SK-N-SH (cell line): Measurements from ENCODE around the gene WASF3. TPM values are rescaled to one million over a fixed set of nuclear protein-coding genes. Genes with fewer than 3 reads are reported as not detected.

Source experiments
- CTCF ChIA-PET: fragments of 300-600, 350-600 bp; formaldehyde crosslinking; extraction: SDS; loops from one replicate; lab custom pipeline; 2021; lab: Yijun Ruan, JAX
- POLR2A ChIA-PET: fragments of 350-600 bp; sonication (Branson Sonifier 250); formaldehyde crosslinking; extraction: SDS; loops from one replicate; lab custom pipeline; 2020; ENCODE audit warnings: antibody characterized with exemption, inconsistent platforms; lab: Yijun Ruan, JAX
- DNase-seq: peaks from one replicate; pipeline ENCODE4 v3.0.0; 2012
- H2AFZ ChIP-seq: fragments of 200-600 bp; sonication (generic); 2 replicates; pipeline ENCODE4 v1.8.1; 2016; ENCODE audit warnings: antibody characterized with exemption, mild to moderate bottlenecking, low read depth
- H3F3A ChIP-seq: fragments of 200-600 bp; sonication (generic); replicated peaks from 2 replicates; pipeline ENCODE3; 2016; ENCODE audit warnings: antibody characterized with exemption, mild to moderate bottlenecking; ENCODE audit not compliant: insufficient read depth
- H3K27ac ChIP-seq, 2 experiments: fragments of 200-500 bp in 1 of 2; fragments of 200-600 bp in 1 of 2; sonication (Bioruptor generic) in 1 of 2; sonication (generic), shearing (Covaris generic) in 1 of 2; 2 replicates each; pipeline versions ENCODE4 v1.5.1 to v1.6.1; 2014 to 2016; ENCODE audit warnings: low read depth in 2 of 2, inconsistent platforms in 1 of 2, low read length in 1 of 2, mild to moderate bottlenecking in 1 of 2, mixed read lengths in 1 of 2
- H3K27me3 ChIP-seq: fragments of 200-600 bp; sonication (generic), shearing (Covaris generic); 2 replicates; pipeline ENCODE4 v1.6.1; 2016; ENCODE audit warnings: mixed run types; ENCODE audit not compliant: insufficient read depth
- H3K36me3 ChIP-seq, 2 experiments: fragments of 200-500 bp in 1 of 2; fragments of 200-600 bp in 1 of 2; sonication (Bioruptor generic) in 1 of 2; sonication (generic) in 1 of 2; replicated peaks in 1 of 2; 2 replicates each; pipeline versions ENCODE3 to v1.5.1; 2014 to 2016; ENCODE audit warnings: low read length in 1 of 2, mild to moderate bottlenecking in 1 of 2; ENCODE audit not compliant: insufficient read depth in 2 of 2, control insufficient read depth in 1 of 2
- H3K4me1 ChIP-seq, 2 experiments: fragments of 200-500 bp in 1 of 2; fragments of 200-600 bp in 1 of 2; sonication (Bioruptor generic) in 1 of 2; sonication (generic), shearing (Covaris generic) in 1 of 2; 2 replicates each; pipeline versions ENCODE4 v1.5.1 to v1.6.1; 2014 to 2016; ENCODE audit warnings: low read depth in 1 of 2, low read length in 1 of 2, mixed run types in 1 of 2; ENCODE audit not compliant: insufficient read depth in 2 of 2, control insufficient read depth in 1 of 2
- H3K4me2 ChIP-seq: fragments of 200-600 bp; sonication (generic), shearing (Covaris generic); 2 replicates; pipeline ENCODE4 v1.6.1; 2017; ENCODE audit warnings: mixed run types
- H3K4me3 ChIP-seq, 2 experiments: fragments of 200-500 bp in 1 of 2; fragments of 200-600 bp in 1 of 2; sonication (Bioruptor generic) in 1 of 2; sonication (generic), shearing (Covaris generic) in 1 of 2; 2 replicates each; pipeline versions ENCODE4 v1.5.1 to v1.8.1; 2014 to 2016; ENCODE audit warnings: low read depth in 2 of 2, inconsistent platforms in 1 of 2, low read length in 1 of 2, mild to moderate bottlenecking in 1 of 2, mixed read lengths in 1 of 2, moderate library complexity in 1 of 2
- H3K79me2 ChIP-seq: fragments of 200-600 bp; sonication (generic); 2 replicates; pipeline ENCODE4 v1.8.1; 2017; ENCODE audit warnings: mild to moderate bottlenecking; ENCODE audit not compliant: insufficient read depth
- H3K9ac ChIP-seq: fragments of 200-600 bp; sonication (generic); 2 replicates; pipeline ENCODE4 v1.6.1; 2017; ENCODE audit warnings: mixed run types
- H3K9me2 ChIP-seq: fragments of 200-600 bp; sonication (generic); 2 replicates; pipeline ENCODE4 v1.6.1; 2017; ENCODE audit warnings: mixed run types
- H3K9me3 ChIP-seq: fragments of 200-600 bp; sonication (generic); 2 replicates; pipeline ENCODE4 v1.6.1; 2017; ENCODE audit warnings: mixed run types, mild to moderate bottlenecking, moderate library complexity
- H4K20me1 ChIP-seq: fragments of 200-600 bp; sonication (generic); 2 replicates; pipeline ENCODE4 v1.6.1; 2017; ENCODE audit warnings: mild to moderate bottlenecking, mixed run types; ENCODE audit not compliant: insufficient read depth
- EZH2phosphoT487 ChIP-seq: fragments of 200-600 bp; sonication (generic); IDR thresholded peaks from 2 replicates; pipeline ENCODE4 v1.6.1; 2017; ENCODE audit warnings: low read depth, mixed run types, mild to moderate bottlenecking, antibody characterized with exemption, moderate library complexity, borderline replicate concordance
- FOXJ3 ChIP-seq: sonication (generic); formaldehyde crosslinking; IDR thresholded peaks from 2 replicates; pipeline ENCODE4 v1.5.1; 2020; ENCODE audit warnings: mild to moderate bottlenecking, missing genetic modification reagents
- FOXM1 ChIP-seq: IDR thresholded peaks from 2 replicates; pipeline ENCODE4 v1.4.0; 2012; ENCODE audit warnings: low read depth, mild to moderate bottlenecking
- GABPA ChIP-seq: IDR thresholded peaks from 2 replicates; pipeline ENCODE4 v1.4.0; 2012; ENCODE audit warnings: low read depth, mild to moderate bottlenecking
- MEF2A ChIP-seq: IDR thresholded peaks from 2 replicates; pipeline ENCODE4 v1.4.0; 2012; ENCODE audit warnings: low read depth, borderline replicate concordance
- NRF1 ChIP-seq: IDR thresholded peaks from 2 replicates; pipeline ENCODE4 v1.6.1; 2012; ENCODE audit warnings: low read depth, mild to moderate bottlenecking, low read length
- RAD21 ChIP-seq: IDR thresholded peaks from 2 replicates; pipeline ENCODE4 v1.6.1; 2012; ENCODE audit warnings: mild to moderate bottlenecking, low read length
- RCOR1 ChIP-seq: fragments of 150-350 bp; IDR thresholded peaks from 2 replicates; pipeline ENCODE4 v1.6.1; 2017; ENCODE audit warnings: antibody characterized with exemption, low read length
- RXRA ChIP-seq: IDR thresholded peaks from 2 replicates; pipeline ENCODE4 v1.4.0; 2012; ENCODE audit warnings: low read depth, mild to moderate bottlenecking, borderline replicate concordance
- SMC3 ChIP-seq: IDR thresholded peaks from 2 replicates; pipeline ENCODE4 v1.6.1; 2012; ENCODE audit warnings: low read depth, low read length, improper control_type of control experiment
- TEAD4 ChIP-seq: IDR thresholded peaks from 2 replicates; pipeline ENCODE4 v1.4.0; 2012; ENCODE audit warnings: mild to moderate bottlenecking, borderline replicate concordance; ENCODE audit not compliant: insufficient read depth
- WGBS: methylation state at CpG from one replicate; pipeline ENCODE4 v1.1.6; 2017; ENCODE audit warnings: low lambda C conversion rate; 5-methylcytosine and 5-hydroxymethylcytosine counted together
- polyA plus RNA-seq, 3 experiments: library from polyadenylated mRNA; depleted of rRNA; stranded (reverse); fragments of >200 nt; gene quantifications; 2 replicates each; pipeline ENCODE4 v1.2.3, GENCODE V29; 2012
- TF ChIP-seq, protein P1 (sequence below): IDR thresholded peaks from 2 replicates; pipeline ENCODE4; 2012
- TF ChIP-seq, protein P2 (sequence below): fragments of 150-350 bp; IDR thresholded peaks from 2 replicates; pipeline ENCODE4 v1.6.1; 2017; ENCODE audit warnings: antibody characterized with exemption, low read length, low read depth, borderline replicate concordance
- TF ChIP-seq, protein P3 (sequence below): IDR thresholded peaks from 2 replicates; pipeline ENCODE4 v1.4.0; 2012; ENCODE audit warnings: low read depth, borderline replicate concordance
- TF ChIP-seq, protein P4 (sequence below): IDR thresholded peaks from 2 replicates; pipeline ENCODE4 v1.4.0; 2012; ENCODE audit warnings: low read depth
- TF ChIP-seq, protein P5 (sequence below): fragments of 150-350 bp; IDR thresholded peaks from 2 replicates; pipeline ENCODE4 v1.6.1; 2016; ENCODE audit warnings: mild to moderate bottlenecking, low read depth, low read length

Gene WASF3
- polyA plus RNA-seq, 1 of the 3 experiments (the other 2 are of a cell fraction) = 10.4 TPM

DNA sequence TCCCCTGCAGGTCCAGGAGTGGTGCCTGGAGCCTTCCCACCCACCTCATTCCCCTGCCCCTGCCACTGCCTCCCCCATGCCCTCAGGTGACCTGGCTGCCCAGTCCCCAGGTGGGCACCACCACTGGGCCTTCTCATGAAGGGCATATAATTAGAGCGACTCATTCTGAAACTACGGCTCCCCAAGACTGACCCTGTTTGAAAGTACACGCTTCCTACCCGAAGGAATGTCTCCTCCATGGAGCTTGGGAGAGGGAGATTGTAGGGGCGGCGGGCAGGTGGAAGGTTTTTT lies 150.5 kb downstream of the WASF3 start:
- Histone ChIP-seq H3K27ac (no peak overlapping the region), H3K4me3 (no peak overlapping the region), H2AFZ (no peak overlapping the region), H3K4me1 (no peaks in the 10 kb centered on the region; a peak in 1 of 4 replicates), H3K9me3 (no peaks in the 10 kb centered on the region), H3K9ac (no peak overlapping the region), H3K9me2 (no peaks in the 10 kb centered on the region), H3K36me3 (no peaks in the 10 kb centered on the region), H3K27me3 (no peaks in the 10 kb centered on the region), H3K79me2 (no peaks in the 10 kb centered on the region), H3F3A (no peaks in the 10 kb centered on the region), H3K4me2 (no peak overlapping the region), H4K20me1 (no peaks in the 10 kb centered on the region)
- CTCF ChIA-PET = interaction anchor here (0.6 to 8.8 kb wide), 30 partner anchors 9 to 251 kb away, joined by 3 to 170 read pairs (median 4); no protein-coding TSS in a partner anchor
- POLR2A ChIA-PET = no interaction called here
- WGBS = 81% methylated on average over 6 of the region's 6 CpGs
- TF ChIP-seq MEF2A = no peak
- DNase-seq = no peak

DNA sequence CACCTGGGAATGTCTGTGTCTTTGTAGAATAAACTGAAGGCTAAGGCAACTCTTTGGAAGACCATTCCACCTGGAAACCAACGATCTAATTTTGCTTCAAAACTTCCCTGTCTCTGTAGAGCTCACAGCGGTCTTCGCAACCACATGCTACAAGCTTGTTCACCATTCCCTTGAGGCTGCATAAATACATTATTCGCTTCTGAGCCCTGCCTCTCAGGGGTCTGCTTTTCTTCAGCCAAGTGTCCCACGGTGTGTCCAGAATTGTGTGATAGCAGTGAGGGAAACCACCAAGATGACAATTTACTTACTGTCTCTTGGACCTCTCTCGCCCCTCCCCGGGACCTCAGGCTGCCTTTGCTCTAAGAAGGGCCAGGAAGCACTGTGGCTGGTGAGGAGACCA lies 152.0 kb downstream of the WASF3 start:
- CTCF ChIA-PET = interaction anchor here (2.7 to 8.8 kb wide), 2 partner anchors 10 to 162 kb away, joined by 14 to 170 read pairs; no protein-coding TSS in a partner anchor
- no peak overlapping the region for H3K27ac ChIP-seq
- no peak for DNase-seq
- POLR2A ChIA-PET = no interaction called here
- no peaks in the 10 kb centered on the region for H3F3A ChIP-seq
- H3K9me2 ChIP-seq = no peaks in the 10 kb centered on the region
- H3K9ac ChIP-seq = no peak overlapping the region
- no peak for TF ChIP-seq RCOR1
- TF ChIP-seq TEAD4 = no peak
- TF ChIP-seq, protein P1, sequence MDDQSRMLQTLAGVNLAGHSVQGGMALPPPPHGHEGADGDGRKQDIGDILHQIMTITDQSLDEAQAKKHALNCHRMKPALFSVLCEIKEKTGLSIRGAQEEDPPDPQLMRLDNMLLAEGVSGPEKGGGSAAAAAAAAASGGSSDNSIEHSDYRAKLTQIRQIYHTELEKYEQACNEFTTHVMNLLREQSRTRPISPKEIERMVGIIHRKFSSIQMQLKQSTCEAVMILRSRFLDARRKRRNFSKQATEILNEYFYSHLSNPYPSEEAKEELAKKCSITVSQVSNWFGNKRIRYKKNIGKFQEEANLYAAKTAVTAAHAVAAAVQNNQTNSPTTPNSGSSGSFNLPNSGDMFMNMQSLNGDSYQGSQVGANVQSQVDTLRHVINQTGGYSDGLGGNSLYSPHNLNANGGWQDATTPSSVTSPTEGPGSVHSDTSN = no peak
- TF ChIP-seq FOXM1 = no peak
- TF ChIP-seq, protein P2, sequence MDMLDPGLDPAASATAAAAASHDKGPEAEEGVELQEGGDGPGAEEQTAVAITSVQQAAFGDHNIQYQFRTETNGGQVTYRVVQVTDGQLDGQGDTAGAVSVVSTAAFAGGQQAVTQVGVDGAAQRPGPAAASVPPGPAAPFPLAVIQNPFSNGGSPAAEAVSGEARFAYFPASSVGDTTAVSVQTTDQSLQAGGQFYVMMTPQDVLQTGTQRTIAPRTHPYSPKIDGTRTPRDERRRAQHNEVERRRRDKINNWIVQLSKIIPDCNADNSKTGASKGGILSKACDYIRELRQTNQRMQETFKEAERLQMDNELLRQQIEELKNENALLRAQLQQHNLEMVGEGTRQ = no peak
- TF ChIP-seq NRF1 = no peak
- TF ChIP-seq RAD21 = no peak
- TF ChIP-seq EZH2phosphoT487 = no peak
- TF ChIP-seq SMC3 = no peak
- TF ChIP-seq, protein P3, sequence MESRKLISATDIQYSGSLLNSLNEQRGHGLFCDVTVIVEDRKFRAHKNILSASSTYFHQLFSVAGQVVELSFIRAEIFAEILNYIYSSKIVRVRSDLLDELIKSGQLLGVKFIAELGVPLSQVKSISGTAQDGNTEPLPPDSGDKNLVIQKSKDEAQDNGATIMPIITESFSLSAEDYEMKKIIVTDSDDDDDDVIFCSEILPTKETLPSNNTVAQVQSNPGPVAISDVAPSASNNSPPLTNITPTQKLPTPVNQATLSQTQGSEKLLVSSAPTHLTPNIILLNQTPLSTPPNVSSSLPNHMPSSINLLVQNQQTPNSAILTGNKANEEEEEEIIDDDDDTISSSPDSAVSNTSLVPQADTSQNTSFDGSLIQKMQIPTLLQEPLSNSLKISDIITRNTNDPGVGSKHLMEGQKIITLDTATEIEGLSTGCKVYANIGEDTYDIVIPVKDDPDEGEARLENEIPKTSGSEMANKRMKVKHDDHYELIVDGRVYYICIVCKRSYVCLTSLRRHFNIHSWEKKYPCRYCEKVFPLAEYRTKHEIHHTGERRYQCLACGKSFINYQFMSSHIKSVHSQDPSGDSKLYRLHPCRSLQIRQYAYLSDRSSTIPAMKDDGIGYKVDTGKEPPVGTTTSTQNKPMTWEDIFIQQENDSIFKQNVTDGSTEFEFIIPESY = no peak
- TF ChIP-seq, protein P4, sequence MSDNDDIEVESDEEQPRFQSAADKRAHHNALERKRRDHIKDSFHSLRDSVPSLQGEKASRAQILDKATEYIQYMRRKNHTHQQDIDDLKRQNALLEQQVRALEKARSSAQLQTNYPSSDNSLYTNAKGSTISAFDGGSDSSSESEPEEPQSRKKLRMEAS = no peak
- no peak for TF ChIP-seq GABPA
- TF ChIP-seq FOXJ3 = no peak
- no peak for TF ChIP-seq RXRA
- TF ChIP-seq, protein P5, sequence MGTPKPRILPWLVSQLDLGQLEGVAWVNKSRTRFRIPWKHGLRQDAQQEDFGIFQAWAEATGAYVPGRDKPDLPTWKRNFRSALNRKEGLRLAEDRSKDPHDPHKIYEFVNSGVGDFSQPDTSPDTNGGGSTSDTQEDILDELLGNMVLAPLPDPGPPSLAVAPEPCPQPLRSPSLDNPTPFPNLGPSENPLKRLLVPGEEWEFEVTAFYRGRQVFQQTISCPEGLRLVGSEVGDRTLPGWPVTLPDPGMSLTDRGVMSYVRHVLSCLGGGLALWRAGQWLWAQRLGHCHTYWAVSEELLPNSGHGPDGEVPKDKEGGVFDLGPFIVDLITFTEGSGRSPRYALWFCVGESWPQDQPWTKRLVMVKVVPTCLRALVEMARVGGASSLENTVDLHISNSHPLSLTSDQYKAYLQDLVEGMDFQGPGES = no peak
- TF ChIP-seq, all 33 proteins: peak for 0
- Histone ChIP-seq H3K4me3 (no peak overlapping the region), H3K4me1 (no peaks in the 10 kb centered on the region; a peak in 1 of 4 replicates), H3K4me2 (no peak overlapping the region), H2AFZ (no peak overlapping the region), H3K79me2 (no peaks in the 10 kb centered on the region), H4K20me1 (no peaks in the 10 kb centered on the region), H3K9me3 (no peaks in the 10 kb centered on the region), H3K27me3 (no peaks in the 10 kb centered on the region), H3K36me3 (no peaks in the 10 kb centered on the region)
- 67% methylated on average over 7 of the region's 7 CpGs for WGBS
